ENCODE measurements around the gene SLC17A7. TPM values are rescaled to one million over a fixed set of nuclear protein-coding genes. Genes with fewer than 3 reads are reported as not detected.

SLC17A7 gene
- total and polyA plus RNA-seq, 2 of the 8 experiments (the other 6 are each of a cell fraction or from before 2014, with no cell fraction given): 2.7 to 3.0 TPM

GRCh38 chr19:49425922-49426592, 15.3 kb downstream of the SLC17A7 start:
- Histone ChIP-seq H2BK20ac (ENCODE audit: low read length) (peak overlapping the region; percentile 11; the same call in 1 of the 2 replicates), H3K9ac (replicated peaks in 1 of 4; ENCODE audit: extremely low read depth in 1 of 4, low read depth in 3 of 4, low read length in 3 of 4) (no peak overlapping the region), H2BK12ac (ENCODE audit: low read depth, low read length) (peak overlapping the region; percentile 94; the same call in 1 of the 2 replicates), H2AFZ (ENCODE audit: low read length) (0 out of 2 replicates have a peak overlapping the region, but pooled peaks have one; percentile 52), H3K14ac (ENCODE audit: insufficient read length) (no peak overlapping the region), H3K27ac (ENCODE audit: low read depth, low read length) (no peak overlapping the region), H3K56ac (replicated peaks; ENCODE audit: insufficient read length, low read depth, low read length) (no peak overlapping the region), H2BK5ac (ENCODE audit: low read depth, low read length) (peak overlapping the region; percentile 63; the same call in 1 of the 2 replicates), H3K18ac (ENCODE audit: extremely low read depth, low read length) (peak overlapping the region; percentile 71), H3K4ac (replicated peaks; ENCODE audit: insufficient read length, low read depth, low read length) (peak overlapping the region; percentile 58), H2AK5ac (ENCODE audit: low read depth, low read length) (peak overlapping the region; percentile 70; the same call in 1 of the 2 replicates), H4K5ac (ENCODE audit: insufficient read length, low read depth, low read length) (no peak overlapping the region), H3K36me3 (ENCODE audit: control insufficient read depth in 2 of 4, insufficient read depth in 4 of 4, low read length in 3 of 4) (no peaks in the 10 kb centered on the region), H4K20me1 (replicated peaks in 1 of 2; ENCODE audit: control insufficient read depth in 1 of 2, insufficient read depth in 2 of 2, low read length in 2 of 2) (no peaks in the 10 kb centered on the region), H3K27me3 (replicated peaks in 1 of 4; ENCODE audit: control insufficient read depth in 3 of 4, extremely low read depth in 1 of 4, insufficient read depth in 3 of 4, low read length in 3 of 4) (peaks cover 23 to 61% (median 57%) of the 10 kb centered on the region in 4 experiments), H3K23me2 (ENCODE audit: low read depth, low read length) (peaks cover 21% of the 10 kb centered on the region), H3K4me2 (ENCODE audit: insufficient read depth in 1 of 2, low read depth in 2 of 2, low read length in 2 of 2) (peak overlapping the region; percentile 57 to 97), H3K79me2 (ENCODE audit: control insufficient read depth in 1 of 2, insufficient read depth in 2 of 2, low read length in 2 of 2) (no peaks in the 10 kb centered on the region), H3K4me3 (ENCODE audit: extremely low read depth in 1 of 4, insufficient read depth in 2 of 4, low read depth in 3 of 4, low read length in 4 of 4) (peak overlapping the region; percentile 5 to 52 (median 23); a peak in 5 of 8 replicates), H3K9me3 (ENCODE audit: insufficient read depth in 2 of 2, low read depth in 1 of 2, low read length in 1 of 2) (no peaks in the 10 kb centered on the region), H4K8ac (ENCODE audit: extremely low read depth, insufficient read depth, low read length) (no peak overlapping the region; the same call in 1 of the 2 replicates), H3K4me1 (replicated peaks in 1 of 4; ENCODE audit: control insufficient read depth in 3 of 4, insufficient read depth in 4 of 4, low read length in 3 of 4) (peaks cover 4 to 41% (median 23%) of the 10 kb centered on the region in 4 experiments), H3K23ac (ENCODE audit: insufficient read length) (no peak overlapping the region), H2BK120ac (replicated peaks; ENCODE audit: low read depth, low read length) (no peak overlapping the region), H3K79me1 (ENCODE audit: low read depth, low read length) (no peaks in the 10 kb centered on the region), H4K91ac (replicated peaks; ENCODE audit: insufficient read length, low read length) (no peak overlapping the region), H2BK15ac (ENCODE audit: low read length) (no peak overlapping the region)
- 16% methylated on average over 30 of the region's 30 CpGs; no CpG with 5 or more reads in 1 of the 2 experiments for WGBS, 2 experiments (ENCODE audit: extremely low coverage in 1 of 2, insufficient coverage in 1 of 2, insufficient read length in 1 of 2, insufficient replicate concordance in 2 of 2, low coverage in 1 of 2, low lambda C conversion rate in 2 of 2, missing lambda C conversion rate in 1 of 2)
- ChIA-PET CTCF (ENCODE audit: partially characterized antibody) (interaction anchor here (0.5 to 5.2 kb wide), 9 partner anchors 9 to 741 kb away, joined by 3 to 49 read pairs (median 8); partner anchors contain the start of gene SLC17A7), POLR2A (ENCODE audit: partially characterized antibody) (interaction anchor here (0.9 to 5.0 kb wide), 15 partner anchors 9 to 87 kb away, joined by 3 to 21 read pairs (median 4); partner anchors contain the start of genes PIH1D1 and TEAD2)
- FAIRE-seq: peak; percentile 75
- peak; percentile 84 to 100 for DNase-seq (ENCODE audit: low read depth in 1 of 2, low spot score in 2 of 2)
- TF ChIP-seq CREB1 (IDR thresholded peaks at IDR 0.05) (no peak; the same call in 1 of the 2 replicates), SUZ12 (IDR thresholded peaks at IDR 0.05; ENCODE audit: low read length) (no peak), NRF1 (IDR thresholded peaks at IDR 0.05; ENCODE audit: low read depth, low read length) (no peak), POLR2AphosphoS5 (IDR thresholded peaks at IDR 0.05; ENCODE audit: low read depth, low read length) (no peak), SIX5 (IDR thresholded peaks at IDR 0.05; ENCODE audit: low read depth, low read length) (no peak)
